OCI-LY7 (cell line): ENCODE data around the gene PTPRT. TPM values are rescaled to one million over a fixed set of nuclear protein-coding genes. Genes with fewer than 3 reads are reported as not detected.

Experiments used
- BruUV-seq: library from RNA; stranded (reverse); fragments of 400-500 nt; replicated peaks from 2 replicates; lab custom pipeline; 2021; lab: Mats Ljungman, UMichigan
- CTCF ChIA-PET: fragments of 300-600 bp; sonication (Branson Sonifier 250); formaldehyde crosslinking; loops from one replicate; lab custom pipeline; 2022; ENCODE audit warnings: antibody characterized with exemption; ENCODE audit not compliant: unreplicated experiment; lab: Charles Lee
- POLR2A ChIA-PET: fragments of 300-600 bp; sonication (Branson Sonifier 250); formaldehyde crosslinking; loops from one replicate; lab custom pipeline; 2022; ENCODE audit warnings: antibody characterized with exemption; lab: Charles Lee
- DNase-seq: peaks from one replicate; pipeline ENCODE4 v3.0.0-alpha.2; 2015; ENCODE audit warnings: low spot score
- H2AFZ ChIP-seq: fragments of 200-600 bp; sonication (generic), shearing (Covaris generic); 2 replicates; pipeline ENCODE4 v1.6.1; 2014; ENCODE audit warnings: mild to moderate bottlenecking, antibody characterized with exemption, low read length, moderate library complexity
- H3K27ac ChIP-seq: fragments of 200-600 bp; sonication (generic); 2 replicates; pipeline ENCODE4 v1.5.1; 2014; ENCODE audit warnings: mixed run types, low read depth, mild to moderate bottlenecking, moderate library complexity, low read length, inconsistent platforms; ENCODE audit not compliant: poor library complexity, severe bottlenecking
- H3K36me3 ChIP-seq: fragments of 200-600 bp; sonication (generic); 2 replicates; pipeline ENCODE4 v1.6.1; 2014; ENCODE audit warnings: mild to moderate bottlenecking, antibody characterized with exemption, low read length, moderate library complexity, mixed read lengths; ENCODE audit not compliant: insufficient read depth
- H3K4me1 ChIP-seq: fragments of 200-600 bp; sonication (generic); 2 replicates; pipeline ENCODE4 v1.5.1; 2014; ENCODE audit warnings: mild to moderate bottlenecking, low read length; ENCODE audit not compliant: insufficient read depth, poor library complexity, severe bottlenecking
- H3K4me2 ChIP-seq: fragments of 200-600 bp; sonication (generic); 2 replicates; pipeline ENCODE4 v1.6.1; 2014; ENCODE audit warnings: mild to moderate bottlenecking, low read length
- H3K4me3 ChIP-seq: fragments of 200-600 bp; sonication (generic); 2 replicates; pipeline ENCODE4 v1.5.1; 2014; ENCODE audit warnings: mild to moderate bottlenecking, low read depth, low read length; ENCODE audit not compliant: poor library complexity, severe bottlenecking
- H3K79me2 ChIP-seq: fragments of 200-600 bp; sonication (generic); 2 replicates; pipeline ENCODE4 v1.6.1; 2016; ENCODE audit warnings: low read depth, mild to moderate bottlenecking, low read length, moderate library complexity, mixed read lengths; ENCODE audit not compliant: insufficient read depth
- H3K9me2 ChIP-seq: fragments of 200-600 bp; sonication (generic); 2 replicates; pipeline ENCODE4 v1.6.1; 2016; ENCODE audit warnings: mild to moderate bottlenecking, low read length, mixed read lengths; ENCODE audit not compliant: insufficient read depth
- H3K9me3 ChIP-seq: fragments of 200-600 bp; sonication (generic); 2 replicates; pipeline ENCODE4 v1.6.1; 2014; ENCODE audit warnings: mild to moderate bottlenecking, mixed run types, low read length, mixed read lengths
- H4K20me1 ChIP-seq: fragments of 200-600 bp; sonication (generic); 2 replicates; pipeline ENCODE4 v1.6.1; 2014; ENCODE audit warnings: mild to moderate bottlenecking, antibody characterized with exemption, low read length, moderate library complexity, mixed read lengths; ENCODE audit not compliant: insufficient read depth
- CTCF ChIP-seq: fragments of 200-600 bp; sonication (generic); conservative IDR thresholded peaks from 2 replicates; pipeline ENCODE4 v1.5.1; 2014; ENCODE audit warnings: mild to moderate bottlenecking, antibody characterized with exemption, low read length, moderate library complexity, mixed read lengths
- EZH2phosphoT487 ChIP-seq: fragments of 200-600 bp; sonication (generic); IDR thresholded peaks from 2 replicates; pipeline ENCODE4 v1.6.1; 2018; ENCODE audit warnings: low read depth, borderline replicate concordance, mild to moderate bottlenecking, mixed run types, antibody characterized with exemption, low read length, moderate library complexity, mixed read lengths
- intact Hi-C: fragments of 100-400 bp; cut with micrococcal nuclease; formaldehyde crosslinking; loops from one replicate; pipeline ENCODE4 v1.10.0; 2022; ENCODE audit not compliant: unreplicated experiment
- total RNA-seq, 2 experiments: library from RNA; depleted of rRNA in 1 of 2; stranded (reverse); fragments of >200 nt in 1 of 2; shearing (Covaris generic) in 1 of 2; gene quantifications; 2 replicates each; pipeline ENCODE4 v1.2.3, GENCODE V29; 2014 to 2022

Gene PTPRT
- total RNA-seq, 2 experiments from 2014 or later, result not detected

GRCh38 chr20:42093542-42094440 is 1095.9 kb downstream of the PTPRT start:
- Histone ChIP-seq H2AFZ (no peak overlapping the region), H3K4me2 (no peak overlapping the region), H3K4me3 (no peak overlapping the region), H4K20me1 (no peaks in the 10 kb centered on the region), H3K4me1 (no peaks in the 10 kb centered on the region), H3K9me2 (no peaks in the 10 kb centered on the region), H3K36me3 (no peaks in the 10 kb centered on the region), H3K9me3 (no peaks in the 10 kb centered on the region), H3K27ac (no peak overlapping the region), H3K79me2 (no peaks in the 10 kb centered on the region)
- ChIA-PET POLR2A (no interaction called here), CTCF (no interaction called here)
- intact Hi-C loops, result no loop called here
- TF ChIP-seq CTCF (no peak), EZH2phosphoT487 (no peak)
- DNase-seq, result no peak
- BruUV-seq, result no TSS peak

GRCh38 chr20:42093041-42093440 is 1096.7 kb downstream of the PTPRT start:
- TF ChIP-seq EZH2phosphoT487 (no peak), CTCF (no peak)
- POLR2A ChIA-PET, result no interaction called here

GRCh38 chr20:42085366-42085765 is 1104.3 kb downstream of the PTPRT start:
- ChIA-PET POLR2A (no interaction called here), CTCF (no interaction called here)
- Histone ChIP-seq H3K9me3 (no peaks in the 10 kb centered on the region), H3K79me2 (no peaks in the 10 kb centered on the region), H3K9me2 (no peaks in the 10 kb centered on the region), H3K36me3 (no peaks in the 10 kb centered on the region), H3K4me2 (no peak overlapping the region), H3K4me1 (no peaks in the 10 kb centered on the region), H3K4me3 (no peak overlapping the region), H3K27ac (no peak overlapping the region), H4K20me1 (no peaks in the 10 kb centered on the region), H2AFZ (no peak overlapping the region)
- intact Hi-C loops, result no loop called here
- TF ChIP-seq CTCF, result no peak
- no TSS peak for BruUV-seq
- DNase-seq, result no peak

More at GRCh38 chr20:42093041-42093440, 1096.7 kb downstream of the PTPRT start:
- Histone ChIP-seq H3K4me2 (no peak overlapping the region), H3K4me3 (no peak overlapping the region), H3K79me2 (no peaks in the 10 kb centered on the region), H3K9me3 (no peaks in the 10 kb centered on the region), H3K36me3 (no peaks in the 10 kb centered on the region), H4K20me1 (no peaks in the 10 kb centered on the region), H3K4me1 (no peaks in the 10 kb centered on the region), H3K9me2 (no peaks in the 10 kb centered on the region), H2AFZ (no peak overlapping the region), H3K27ac (no peak overlapping the region)
- CTCF ChIA-PET, result no interaction called here
- BruUV-seq, result no TSS peak
- DNase-seq, result no peak
- intact Hi-C loops, result no loop called here
